HUES64 (cell line): ENCODE measurements around the gene GRID1. TPM values are rescaled to one million over a fixed set of nuclear protein-coding genes. Genes with fewer than 3 reads are reported as not detected.

ENCODE experiments used
- H3K27ac ChIP-seq: 2 replicates; pipeline ENCODE4 v1.7.0; 2013; ENCODE audit warnings: low read depth, low read length, inconsistent platforms
- H3K27me3 ChIP-seq: 2 replicates; pipeline ENCODE4 v1.6.1; 2013; ENCODE audit warnings: mild to moderate bottlenecking, low read length; ENCODE audit not compliant: insufficient read depth
- H3K36me3 ChIP-seq: 2 replicates; pipeline ENCODE4 v1.6.1; 2013; ENCODE audit warnings: mild to moderate bottlenecking, low read length; ENCODE audit not compliant: insufficient read depth
- H3K4me1 ChIP-seq: 2 replicates; pipeline ENCODE4 v1.6.1; 2013; ENCODE audit warnings: mild to moderate bottlenecking, low read length, moderate library complexity; ENCODE audit not compliant: insufficient read depth
- H3K4me3 ChIP-seq: 2 replicates; pipeline ENCODE4 v1.5.1; 2013; ENCODE audit warnings: mild to moderate bottlenecking, low read length, moderate library complexity
- H3K9ac ChIP-seq: 2 replicates; pipeline ENCODE4 v1.6.1; 2013; ENCODE audit warnings: mild to moderate bottlenecking, low read depth, low read length
- H3K9me3 ChIP-seq: 2 replicates; pipeline ENCODE4 v1.6.1; 2013; ENCODE audit warnings: low read depth, low read length; ENCODE audit not compliant: insufficient read depth
- WGBS: fragments of 150-250, 120-280 bp; methylation state at CpG from one replicate; pipeline ENCODE4 v1.1.7; 2013; ENCODE audit warnings: missing lambda C conversion rate; 5-methylcytosine and 5-hydroxymethylcytosine counted together
- polyA plus RNA-seq, 2 experiments: library from polyadenylated mRNA; stranded (reverse); fragments of 50-300 nt; gene quantifications; one replicate each; pipeline ENCODE4 v1.2.3, GENCODE V29; 2013

Gene GRID1
- 0.40 TPM for polyA plus RNA-seq (2013, experiment 1 of 2)
- 0.19 TPM for polyA plus RNA-seq (2013, experiment 2 of 2)

GRCh38 chr10:86366033-86366901 is at the start of gene GRID1:
Gene GRID1 (minus strand): TSS chr10:86366795.
- WGBS = under 1% methylated on average over 102 of the region's 119 CpGs

GRCh38 chr10:86415583-86415982 is 49.0 kb upstream of the GRID1 start:
- no peaks in the 10 kb centered on the region for H3K27me3 ChIP-seq
- no peak overlapping the region for H3K27ac ChIP-seq
- 0 out of 2 replicates have a peak, but pooled peaks cover 3% of the 10 kb centered on the region for H3K9me3 ChIP-seq
- WGBS = 77% methylated on average over 5 of the region's 5 CpGs
- no peaks in the 10 kb centered on the region; the same call in 1 of the 2 replicates for H3K4me1 ChIP-seq
- H3K36me3 ChIP-seq = no peaks in the 10 kb centered on the region
- no peak overlapping the region for H3K4me3 ChIP-seq
- no peak overlapping the region for H3K9ac ChIP-seq

More at GRCh38 chr10:86366033-86366901, at the start of gene GRID1:
- H3K27me3 ChIP-seq = peaks cover 100% of the 10 kb centered on the region
- H3K9me3 ChIP-seq = no peaks in the 10 kb centered on the region
- peak within 1 kb of the TSS; percentile 28; the same call in 1 of the 2 replicates for H3K9ac ChIP-seq
- no peak within 1 kb of the TSS for H3K27ac ChIP-seq
- 0 out of 2 replicates have a peak, but pooled peaks cover 6% of the 10 kb centered on the region for H3K4me1 ChIP-seq
- peak within 1 kb of the TSS; percentile 51 for H3K4me3 ChIP-seq
- no peaks in the 10 kb centered on the region for H3K36me3 ChIP-seq

- H3K27me3 ChIP-seq = no peaks in the 10 kb centered on the region
- H3K4me3 ChIP-seq = no peak overlapping the region
- H3K4me1 ChIP-seq = no peaks in the 10 kb centered on the region; the same call in 1 of the 2 replicates
- H3K9me3 ChIP-seq = 0 out of 2 replicates have a peak, but pooled peaks cover 4% of the 10 kb centered on the region
- no peak overlapping the region for H3K27ac ChIP-seq
- no peak overlapping the region for H3K9ac ChIP-seq
- WGBS = 86% methylated on average over 3 of the region's 3 CpGs
- no peaks in the 10 kb centered on the region for H3K36me3 ChIP-seq
Observed at GRCh38 chr10:86415116-86415515, 48.5 kb upstream of the GRID1 start.

- no peak overlapping the region for H3K4me3 ChIP-seq
- no peak overlapping the region for H3K27ac ChIP-seq
- H3K9ac ChIP-seq = no peak overlapping the region
- H3K36me3 ChIP-seq = no peaks in the 10 kb centered on the region
- 90% methylated on average over 3 of the region's 6 CpGs for WGBS
- 0 out of 2 replicates have a peak, but pooled peaks cover 4% of the 10 kb centered on the region for H3K9me3 ChIP-seq
- no peaks in the 10 kb centered on the region; the same call in 1 of the 2 replicates for H3K4me1 ChIP-seq
- no peaks in the 10 kb centered on the region for H3K27me3 ChIP-seq
Observed at GRCh38 chr10:86413046-86413728, 46.6 kb upstream of the GRID1 start.

GRCh38 chr10:86411852-86412560 is 45.4 kb upstream of the GRID1 start:
- no peaks in the 10 kb centered on the region for H3K27me3 ChIP-seq
- H3K4me3 ChIP-seq = no peak overlapping the region
- H3K9me3 ChIP-seq = 0 out of 2 replicates have a peak, but pooled peaks cover 4% of the 10 kb centered on the region
- WGBS = 98% methylated on average over 5 of the region's 6 CpGs
- no peak overlapping the region for H3K27ac ChIP-seq
- H3K36me3 ChIP-seq = no peaks in the 10 kb centered on the region
- no peak overlapping the region for H3K9ac ChIP-seq
- H3K4me1 ChIP-seq = no peaks in the 10 kb centered on the region; the same call in 1 of the 2 replicates

- H3K4me3 ChIP-seq = no peak overlapping the region
- H3K27me3 ChIP-seq = no peaks in the 10 kb centered on the region
- 0 out of 2 replicates have a peak, but pooled peaks cover 4% of the 10 kb centered on the region for H3K9me3 ChIP-seq
- no peaks in the 10 kb centered on the region for H3K36me3 ChIP-seq
- H3K4me1 ChIP-seq = no peaks in the 10 kb centered on the region; the same call in 1 of the 2 replicates
- H3K27ac ChIP-seq = no peak overlapping the region
- no peak overlapping the region for H3K9ac ChIP-seq
- WGBS = 90% methylated on average over 7 of the region's 7 CpGs
Observed at GRCh38 chr10:86411281-86411841, 44.8 kb upstream of the GRID1 start.

GRCh38 chr10:86410542-86411124 is 44.0 kb upstream of the GRID1 start:
- Histone ChIP-seq H3K27me3 (no peaks in the 10 kb centered on the region), H3K4me1 (no peaks in the 10 kb centered on the region), H3K9me3 (0 out of 2 replicates have a peak, but pooled peaks cover 4% of the 10 kb centered on the region), H3K4me3 (no peak overlapping the region), H3K27ac (no peak overlapping the region), H3K9ac (no peak overlapping the region), H3K36me3 (no peaks in the 10 kb centered on the region)
- 88% methylated on average over 4 of the region's 4 CpGs for WGBS

- H3K9me3 ChIP-seq = 0 out of 2 replicates have a peak, but pooled peaks cover 4% of the 10 kb centered on the region
- H3K9ac ChIP-seq = no peak overlapping the region
- H3K36me3 ChIP-seq = no peaks in the 10 kb centered on the region
- 57% methylated on average over 1 of the region's 1 CpG for WGBS
- no peaks in the 10 kb centered on the region for H3K4me1 ChIP-seq
- no peak overlapping the region for H3K27ac ChIP-seq
- no peak overlapping the region for H3K4me3 ChIP-seq
- H3K27me3 ChIP-seq = no peaks in the 10 kb centered on the region
Observed at GRCh38 chr10:86409183-86409582, 42.6 kb upstream of the GRID1 start.

- WGBS = 76% methylated on average over 6 of the region's 6 CpGs
- peaks cover 10% of the 10 kb centered on the region; the same call in 1 of the 2 replicates for H3K4me1 ChIP-seq
- H3K4me3 ChIP-seq = no peak overlapping the region
- H3K36me3 ChIP-seq = no peaks in the 10 kb centered on the region
- H3K9me3 ChIP-seq = no peaks in the 10 kb centered on the region
- H3K27me3 ChIP-seq = peaks cover 47% of the 10 kb centered on the region
- no peak overlapping the region for H3K27ac ChIP-seq
- H3K9ac ChIP-seq = no peak overlapping the region
Observed at GRCh38 chr10:86403183-86403797, 36.7 kb upstream of the GRID1 start.
